Activated CD4-positive, alpha-beta T cell treated with anti-CD3 and anti-CD28 coated beads, Interleukin-2, amount 50 U/mL, for 1 hour (primary cell): ENCODE data around the gene PROB1.
"Not testable (repeated sequence)": the region's sequence is repeated elsewhere in the genome, so short reads cannot be mapped to it uniquely, and the experiment has no call there.

Experiments used
- DNase-seq: peaks from one replicate; pipeline ENCODE4 v3.0.0-alpha.2; 2020

PROB1 gene

GRCh38 chr5:139394654-139395566 lies at the start of gene PROB1:
PROB1 (minus strand) TSS chr5:139395104; CDS start chr5:139395081, 23 bp downstream.
- no peak for DNase-seq

GRCh38 chr5:139443831-139444453 lies 49.0 kb upstream of the PROB1 start:
- peak; percentile 12 for DNase-seq

- DNase-seq = not testable (repeated sequence)
These were observed 45.5 kb upstream of the PROB1 start for GRCh38 chr5:139440416-139440815.

- DNase-seq = peak; percentile 87
These were observed 44.4 kb upstream of the PROB1 start, which contains the start of gene DNAJC18 for GRCh38 chr5:139439013-139439903. DNAJC18 (minus strand) TSS chr5:139439525; CDS start chr5:139439445, 80 bp downstream.

GRCh38 chr5:139438707-139439012 lies 43.8 kb upstream of the PROB1 start:
- DNase-seq = no peak

GRCh38 chr5:139435676-139436075 lies 40.8 kb upstream of the PROB1 start:
- DNase-seq = no peak

- no peak for DNase-seq
These were observed 36.8 kb upstream of the PROB1 start for GRCh38 chr5:139431706-139432105.

GRCh38 chr5:139430015-139430414 lies 35.1 kb upstream of the PROB1 start:
- no peak for DNase-seq

- no peak for DNase-seq
These were observed 31.4 kb upstream of the PROB1 start for GRCh38 chr5:139426203-139426885.

- no peak for DNase-seq
These were observed 30.6 kb upstream of the PROB1 start for GRCh38 chr5:139425497-139425896.

- DNase-seq = peak; percentile 41
These were observed 27.5 kb upstream of the PROB1 start for GRCh38 chr5:139422307-139422893.

GRCh38 chr5:139419226-139420192 lies 24.6 kb upstream of the PROB1 start:
- DNase-seq = no peak

- no peak for DNase-seq
These were observed 23.9 kb upstream of the PROB1 start for GRCh38 chr5:139418793-139419192.

- DNase-seq = no peak
These were observed 22.3 kb upstream of the PROB1 start for GRCh38 chr5:139417214-139417613.

GRCh38 chr5:139416651-139417050 lies 21.7 kb upstream of the PROB1 start:
- DNase-seq = no peak

GRCh38 chr5:139415869-139416268 lies 21.0 kb upstream of the PROB1 start:
- no peak for DNase-seq

GRCh38 chr5:139415221-139415861 lies 20.4 kb upstream of the PROB1 start:
- no peak for DNase-seq

- DNase-seq = no peak
These were observed 19.8 kb upstream of the PROB1 start for GRCh38 chr5:139414581-139415130.

- DNase-seq = no peak
These were observed 19.1 kb upstream of the PROB1 start for GRCh38 chr5:139413963-139414362.

- DNase-seq = no peak
These were observed 18.2 kb upstream of the PROB1 start for GRCh38 chr5:139413153-139413552.
